HCT116 (cell line): ENCODE measurements around the gene COQ8B. TPM values are rescaled to one million over a fixed set of nuclear protein-coding genes. Genes with fewer than 3 reads are reported as not detected.

ENCODE experiments used
- ATAC-seq: fragments of 200-7000 bp; cut with Tn5 transposase; 2 replicates; pipeline ENCODE4 v1.9.1; 2020; ENCODE audit warnings: mild to moderate bottlenecking, moderate library complexity
- BruUV-seq: library from RNA; stranded (reverse); fragments of 400-500 nt; replicated peaks from 2 replicates; lab custom pipeline; 2021; lab: Mats Ljungman, UMichigan
- CTCF ChIA-PET: fragments of 300-600 bp; sonication (Branson Sonifier 250); formaldehyde crosslinking; loops from one replicate; lab custom pipeline; 2021; ENCODE audit warnings: antibody characterized with exemption; lab: Charles Lee
- POLR2A ChIA-PET: fragments of 300-600, 350-600 bp; sonication (Branson Sonifier 250); formaldehyde crosslinking; loops from one replicate; lab custom pipeline; 2021; ENCODE audit warnings: antibody characterized with exemption; lab: Charles Lee
- RAD21 ChIA-PET, 2 experiments: fragments of 300-600 bp; sonication (Branson Sonifier 250); formaldehyde crosslinking; loops; one replicate each; lab custom pipeline; 2023; ENCODE audit warnings: low total read pairs in 2 of 2; ENCODE audit not compliant: uncharacterized antibody in 2 of 2, unreplicated experiment in 2 of 2, low non-redundant PET in 1 of 2; lab: Charles Lee
- DNase-seq: peaks from one replicate; pipeline ENCODE4 v3.0.0-alpha.2; 2010; ENCODE audit warnings: low read depth, low spot score
- H2AFZ ChIP-seq: fragments of 200-600 bp; shearing (Covaris generic), sonication (generic); 2 replicates; pipeline ENCODE4 v1.6.1; 2017; ENCODE audit warnings: low read depth, mixed run types, mixed read lengths, antibody characterized with exemption, low read length; ENCODE audit not compliant: poor library complexity, severe bottlenecking
- H3K27ac ChIP-seq: 2 replicates; pipeline ENCODE4 v1.5.1; 2012; ENCODE audit warnings: low read depth, low read length
- H3K27me3 ChIP-seq: fragments of 200-600 bp; sonication (generic); 2 replicates; pipeline ENCODE4 v1.6.1; 2016; ENCODE audit warnings: mixed run types, low read length, mixed read lengths; ENCODE audit not compliant: insufficient read depth
- H3K36me3 ChIP-seq, 2 experiments: fragments of 200-500 bp in 1 of 2; fragments of 200-600 bp in 1 of 2; sonication (Bioruptor generic) in 1 of 2; sonication (generic) in 1 of 2; 2 replicates each; pipeline versions ENCODE4 v1.5.1 to v1.6.1; 2014 to 2016; ENCODE audit warnings: low read length in 2 of 2, inconsistent platforms in 1 of 2, mixed read lengths in 1 of 2, mixed run types in 1 of 2; ENCODE audit not compliant: insufficient read depth in 2 of 2, control insufficient read depth in 1 of 2
- H3K4me1 ChIP-seq, 2 experiments: fragments of 200-600 bp in 1 of 2; sonication (generic) in 1 of 2; 2 replicates each; pipeline versions ENCODE4 v1.5.1 to v1.6.1; 2012 to 2017; ENCODE audit warnings: low read length in 2 of 2, inconsistent platforms in 1 of 2, mild to moderate bottlenecking in 1 of 2, mixed read lengths in 1 of 2, mixed run types in 1 of 2, moderate library complexity in 1 of 2; ENCODE audit not compliant: insufficient read depth in 2 of 2, control insufficient read depth in 1 of 2
- H3K4me2 ChIP-seq: fragments of 200-600 bp; sonication (generic); 2 replicates; pipeline ENCODE4 v1.6.1; 2017; ENCODE audit warnings: mixed run types, low read length, mixed read lengths
- H3K4me3 ChIP-seq, 2 experiments: fragments of 200-600 bp in 1 of 2; sonication (generic) in 1 of 2; replicated peaks in 1 of 2; 2 replicates each; pipeline ENCODE4 v1.5.1; 2011 to 2016; ENCODE audit warnings: low read length in 2 of 2, control low read depth in 1 of 2, low read depth in 1 of 2, mild to moderate bottlenecking in 1 of 2, mixed read lengths in 1 of 2, mixed run types in 1 of 2
- H3K79me2 ChIP-seq: fragments of 200-600 bp; sonication (generic); 2 replicates; pipeline ENCODE4 v1.6.1; 2017; ENCODE audit warnings: mild to moderate bottlenecking, mixed run types, low read length, moderate library complexity, mixed read lengths; ENCODE audit not compliant: insufficient read depth
- H3K9ac ChIP-seq: fragments of 200-600 bp; sonication (generic); 2 replicates; pipeline ENCODE4 v1.6.1; 2016; ENCODE audit warnings: low read length, mixed read lengths
- H3K9me2 ChIP-seq: fragments of 200-600 bp; sonication (generic), shearing (Covaris generic); 2 replicates; pipeline ENCODE4 v1.6.1; 2017; ENCODE audit warnings: mixed run types, mild to moderate bottlenecking, moderate library complexity; ENCODE audit not compliant: insufficient read depth
- H3K9me3 ChIP-seq, 2 experiments: fragments of 200-500 bp in 1 of 2; fragments of 200-600 bp in 1 of 2; sonication (Bioruptor generic) in 1 of 2; sonication (generic) in 1 of 2; 2 replicates each; pipeline ENCODE4 v1.6.1; 2014 to 2017; ENCODE audit warnings: low read length in 2 of 2, mixed read lengths in 2 of 2, inconsistent platforms in 1 of 2, low read depth in 1 of 2, mild to moderate bottlenecking in 1 of 2, mixed run types in 1 of 2, moderate library complexity in 1 of 2; ENCODE audit not compliant: control insufficient read depth in 1 of 2, insufficient read depth in 1 of 2
- H4K20me1 ChIP-seq: fragments of 200-600 bp; sonication (generic), shearing (Covaris generic); 2 replicates; pipeline ENCODE4 v1.6.1; 2017; ENCODE audit warnings: mixed run types, mild to moderate bottlenecking, moderate library complexity; ENCODE audit not compliant: insufficient read depth
- FOSL1 ChIP-seq: IDR thresholded peaks from 2 replicates; pipeline ENCODE4 v1.6.1; 2012; ENCODE audit warnings: low read depth
- JUND ChIP-seq: IDR thresholded peaks from 2 replicates; pipeline ENCODE4 v1.6.1; 2012
- POLR2AphosphoS5 ChIP-seq: IDR thresholded peaks from 2 replicates; pipeline ENCODE4 v1.6.1; 2011; ENCODE audit warnings: mild to moderate bottlenecking, low read depth, low read length, moderate library complexity
- SP1 ChIP-seq: IDR thresholded peaks from 2 replicates; pipeline ENCODE4 v1.6.1; 2012; ENCODE audit warnings: low read depth
- TCF7L2 ChIP-seq: IDR thresholded peaks from 2 replicates; pipeline ENCODE4 v1.7.0; 2011; ENCODE audit warnings: borderline replicate concordance, inconsistent platforms; ENCODE audit not compliant: insufficient read depth, insufficient read length; ENCODE audit errors: extremely low read depth
- intact Hi-C: fragments of 100-400 bp; cut with micrococcal nuclease; formaldehyde crosslinking; loops from 2 replicates; pipeline ENCODE4 v1.10.0; 2022
- total RNA-seq: library from RNA; stranded (reverse); gene quantifications from one replicate; pipeline ENCODE4 v1.2.1, GENCODE V29; 2021; ENCODE audit not compliant: unreplicated experiment
- TF ChIP-seq, protein P1 (sequence below): IDR thresholded peaks from 2 replicates; pipeline ENCODE4 v1.6.1; 2012
- TF ChIP-seq, protein P2 (sequence below), 3 experiments: fragments of 200-600 bp in 1 of 3; sonication (generic) in 1 of 3; IDR thresholded peaks in 2 of 3; conservative IDR thresholded peaks in 1 of 3; 2 replicates each; pipeline ENCODE4 v1.5.1; 2012 to 2017; ENCODE audit warnings: low read depth in 2 of 3, low read length in 2 of 3, antibody characterized with exemption in 1 of 3, borderline replicate concordance in 1 of 3, control low read depth in 1 of 3, mild to moderate bottlenecking in 1 of 3, mixed read lengths in 1 of 3, mixed run types in 1 of 3, moderate library complexity in 1 of 3; ENCODE audit not compliant: insufficient read depth in 1 of 3

Gene COQ8B
- total RNA-seq, 1 experiment from 2014 or later: 47.1 TPM

DNA sequence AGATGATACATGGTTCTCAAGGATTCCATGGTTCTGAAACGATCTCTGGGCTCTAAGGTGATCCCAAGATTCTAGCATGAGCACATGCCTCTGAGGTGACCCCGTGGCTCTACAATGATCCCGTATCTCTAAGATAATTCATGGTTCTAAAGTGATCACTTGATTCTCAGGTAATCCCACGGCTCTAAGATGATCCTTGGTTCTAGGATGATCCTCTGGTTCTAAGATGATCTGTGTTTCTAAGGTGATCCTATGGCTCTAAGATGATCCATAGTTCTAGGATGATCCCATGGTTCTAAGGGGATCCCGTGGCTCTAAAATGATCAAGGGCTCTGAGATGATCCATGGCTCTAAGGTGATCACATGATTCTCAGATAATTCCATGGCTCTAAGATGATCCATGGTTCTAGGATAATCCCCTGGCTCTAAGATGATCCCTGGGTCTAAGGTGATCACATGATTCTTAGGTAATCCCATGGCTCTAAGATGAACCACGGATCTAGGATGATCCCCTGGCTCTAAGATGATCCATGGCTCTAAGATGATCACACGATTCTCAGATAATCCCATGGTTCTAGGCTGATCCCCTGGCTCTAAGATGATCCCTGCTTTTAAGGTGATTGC, 47.6 kb downstream of the COQ8B start:
- Histone ChIP-seq H3K4me1 (peaks cover 20 to 33% of the 10 kb centered on the region in 2 experiments), H3K27me3 (no peaks in the 10 kb centered on the region), H2AFZ (no peak overlapping the region), H3K79me2 (no peaks in the 10 kb centered on the region), H3K36me3 (peaks cover 39 to 66% of the 10 kb centered on the region in 2 experiments), H3K27ac (0 out of 2 replicates have a peak overlapping the region, but pooled peaks have one; percentile 2), H3K4me2 (no peak overlapping the region), H3K9me2 (no peaks in the 10 kb centered on the region), H3K9me3 (peaks cover 0 to 12% of the 10 kb centered on the region in 2 experiments; a peak in 1 of 4 replicates), H3K4me3 (no peak overlapping the region), H3K9ac (no peak overlapping the region), H4K20me1 (no peaks in the 10 kb centered on the region)
- intact Hi-C loops: loop anchor here (10.0 kb wide), 1 partner anchor 906 kb away; the partner anchor contains the start of gene CEACAM21
- ChIA-PET POLR2A (no interaction called here), CTCF (no interaction called here), RAD21 (no interaction called here)
- ATAC-seq: no peak
- no peak for DNase-seq
- TF ChIP-seq SP1 (no peak), POLR2AphosphoS5 (no peak), FOSL1 (no peak), TCF7L2 (no peak), JUND (no peak)
- TF ChIP-seq, protein P1, sequence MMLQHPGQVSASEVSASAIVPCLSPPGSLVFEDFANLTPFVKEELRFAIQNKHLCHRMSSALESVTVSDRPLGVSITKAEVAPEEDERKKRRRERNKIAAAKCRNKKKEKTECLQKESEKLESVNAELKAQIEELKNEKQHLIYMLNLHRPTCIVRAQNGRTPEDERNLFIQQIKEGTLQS: no peak
- TF ChIP-seq, protein P2, sequence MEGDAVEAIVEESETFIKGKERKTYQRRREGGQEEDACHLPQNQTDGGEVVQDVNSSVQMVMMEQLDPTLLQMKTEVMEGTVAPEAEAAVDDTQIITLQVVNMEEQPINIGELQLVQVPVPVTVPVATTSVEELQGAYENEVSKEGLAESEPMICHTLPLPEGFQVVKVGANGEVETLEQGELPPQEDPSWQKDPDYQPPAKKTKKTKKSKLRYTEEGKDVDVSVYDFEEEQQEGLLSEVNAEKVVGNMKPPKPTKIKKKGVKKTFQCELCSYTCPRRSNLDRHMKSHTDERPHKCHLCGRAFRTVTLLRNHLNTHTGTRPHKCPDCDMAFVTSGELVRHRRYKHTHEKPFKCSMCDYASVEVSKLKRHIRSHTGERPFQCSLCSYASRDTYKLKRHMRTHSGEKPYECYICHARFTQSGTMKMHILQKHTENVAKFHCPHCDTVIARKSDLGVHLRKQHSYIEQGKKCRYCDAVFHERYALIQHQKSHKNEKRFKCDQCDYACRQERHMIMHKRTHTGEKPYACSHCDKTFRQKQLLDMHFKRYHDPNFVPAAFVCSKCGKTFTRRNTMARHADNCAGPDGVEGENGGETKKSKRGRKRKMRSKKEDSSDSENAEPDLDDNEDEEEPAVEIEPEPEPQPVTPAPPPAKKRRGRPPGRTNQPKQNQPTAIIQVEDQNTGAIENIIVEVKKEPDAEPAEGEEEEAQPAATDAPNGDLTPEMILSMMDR (IDR thresholded peaks at IDR 0.05 in 2 of 3, conservative IDR thresholded peaks at IDR 0.05 in 1 of 3; ENCODE audit: borderline replicate concordance in 1 of 3, insufficient read depth in 1 of 3, low read depth in 2 of 3, low read length in 2 of 3): no peak
- BruUV-seq: no TSS peak
